ENCODE measurements around the gene IL25. TPM values are rescaled to one million over a fixed set of nuclear protein-coding genes. Genes with fewer than 3 reads are reported as not detected.

IL25 gene
- total and polyA plus RNA-seq, 2 of the 4 experiments (the other 2 are of a cell fraction) = not detected

- no peak overlapping the region for H3K56ac ChIP-seq (ENCODE audit: extremely low read depth, insufficient read depth, low read length)
- ChIA-PET CTCF (no interaction called here), POLR2A (ENCODE audit: unreplicated experiment) (no interaction called here)
- no peak for ATAC-seq (ENCODE audit: low read depth)
- no peak overlapping the region for H3K27ac ChIP-seq (ENCODE audit: insufficient read depth, low read length)
- H4K5ac ChIP-seq (ENCODE audit: low read depth, low read length) = no peak overlapping the region
- intact Hi-C loops (cut with micrococcal nuclease) = no loop called here
- no TSS peak for BruUV-seq (replicated peaks)
- H3K4me3 ChIP-seq (ENCODE audit: insufficient read depth, low read depth, low read length) = no peak overlapping the region
- no peak overlapping the region for H4K8ac ChIP-seq (ENCODE audit: low read depth in 2 of 2, low read length in 2 of 2)
- H3K4me1 ChIP-seq (ENCODE audit: control insufficient read depth, insufficient read depth, low read length) = no peaks in the 10 kb centered on the region
- no peaks in the 10 kb centered on the region for H3K79me1 ChIP-seq (ENCODE audit: low read depth in 1 of 2, low read length in 2 of 2)
- DNase-seq = no peak
- no peak overlapping the region for H2BK120ac ChIP-seq (ENCODE audit: low read depth, low read length)
- no peaks in the 10 kb centered on the region for H3K9me1 ChIP-seq (ENCODE audit: insufficient read depth, low read length)
- no peaks in the 10 kb centered on the region for H3K9me3 ChIP-seq (ENCODE audit: control insufficient read depth, insufficient read depth, low read length)
- H2BK5ac ChIP-seq (ENCODE audit: low read depth, low read length, poor library complexity, severe bottlenecking) = no peak overlapping the region
- dilution Hi-C loops (cut with HindIII; ENCODE audit: low sequenced_read_pairs, unreplicated experiment) = no loop called here
- H2AK9ac ChIP-seq (replicated peaks; ENCODE audit: low read depth, low read length, poor library complexity) = no peak overlapping the region
- no peak overlapping the region for H4K91ac ChIP-seq (ENCODE audit: insufficient read depth, low read depth, low read length)
- no peak overlapping the region for H3K23ac ChIP-seq (ENCODE audit: low read depth, low read length)
- H2AFZ ChIP-seq (replicated peaks; ENCODE audit: low read length, poor library complexity) = no peak overlapping the region
- in situ Hi-C loops (cut with MboI; ENCODE audit: low sequenced_read_pairs) = loop anchor here (10.0 kb wide), 1 partner anchor 53 kb away; the partner anchor contains the start of gene PABPN1
- no peak overlapping the region for H2BK15ac ChIP-seq (ENCODE audit: low read depth, low read length)
- no peak overlapping the region for H3K9ac ChIP-seq (ENCODE audit: low read depth, low read length)
- peaks cover 43% of the 10 kb centered on the region for H3K27me3 ChIP-seq (ENCODE audit: control insufficient read depth, insufficient read depth, low read length)
- H4K20me1 ChIP-seq (ENCODE audit: insufficient read depth, low read length) = no peaks in the 10 kb centered on the region
- H3K18ac ChIP-seq (ENCODE audit: low read depth, low read length) = no peak overlapping the region
- H3K4ac ChIP-seq (ENCODE audit: low read depth, low read length) = no peak overlapping the region
- H2BK20ac ChIP-seq (ENCODE audit: low read depth, low read length) = no peak overlapping the region
- H3K36me3 ChIP-seq (ENCODE audit: control insufficient read depth, insufficient read depth, low read length) = no peaks in the 10 kb centered on the region
- H3K14ac ChIP-seq (replicated peaks; ENCODE audit: low read depth, low read length) = no peak overlapping the region
- 72% methylated on average over 10 of the region's 14 CpGs; no CpG with 5 or more reads in 1 of the 2 experiments for WGBS, 2 experiments (ENCODE audit: extremely low coverage in 2 of 2, insufficient read length in 1 of 2)
- H2AK5ac ChIP-seq (ENCODE audit: low read depth, low read length) = no peak overlapping the region
- no peak overlapping the region for H3K4me2 ChIP-seq (ENCODE audit: low read depth, low read length)
- TF ChIP-seq CHD1 (IDR thresholded peaks at IDR 0.05; ENCODE audit: low read depth, low read length) (no peak), RAD21 (IDR thresholded peaks at IDR 0.05; ENCODE audit: low read length) (no peak), MAFK (IDR thresholded peaks at IDR 0.05; ENCODE audit: low read depth, low read length) (no peak), ELK1 (IDR thresholded peaks at IDR 0.05; ENCODE audit: borderline replicate concordance, low read depth, low read length) (no peak), CEBPB (IDR thresholded peaks at IDR 0.05; ENCODE audit: low read depth, low read length) (no peak), FOS (IDR thresholded peaks at IDR 0.05; ENCODE audit: low read depth, low read length) (no peak)
These were observed 5.3 kb downstream of the IL25 start for GRCh38 chr14:23377573-23378563.
